Trophoblast cell (in vitro differentiated cells and primary cell): Measurements from ENCODE around the gene TAF1.

Source experiments
- DNase-seq, 2 donors: peaks; one replicate each; pipeline ENCODE4 v3.0.0-alpha.2; 2016
- H2AFZ ChIP-seq: 2 replicates; pipeline ENCODE4 v1.6.1; 2013; ENCODE audit warnings: low read length, moderate library complexity, mild to moderate bottlenecking; ENCODE audit not compliant: insufficient read depth, poor library complexity
- H2AK5ac ChIP-seq: 2 replicates; pipeline ENCODE4 v1.6.1; 2013; ENCODE audit warnings: mild to moderate bottlenecking, low read length
- H2BK120ac ChIP-seq: 2 replicates; pipeline ENCODE4 v1.6.1; 2013; ENCODE audit warnings: low read length, mild to moderate bottlenecking, moderate library complexity; ENCODE audit not compliant: insufficient read depth, poor library complexity
- H2BK12ac ChIP-seq: 2 replicates; pipeline ENCODE4 v1.6.1; 2013; ENCODE audit warnings: mild to moderate bottlenecking, low read length, moderate library complexity
- H2BK5ac ChIP-seq: 2 replicates; pipeline ENCODE4 v1.6.1; 2013; ENCODE audit warnings: low read length, low read depth, moderate library complexity, mild to moderate bottlenecking; ENCODE audit not compliant: poor library complexity
- H3K14ac ChIP-seq: 2 replicates; pipeline ENCODE4 v1.6.1; 2013; ENCODE audit warnings: mild to moderate bottlenecking, low read length
- H3K18ac ChIP-seq: 2 replicates; pipeline ENCODE4 v1.6.1; 2013; ENCODE audit warnings: mild to moderate bottlenecking, low read length
- H3K23ac ChIP-seq: 2 replicates; pipeline ENCODE4 v1.6.1; 2013; ENCODE audit warnings: low read length
- H3K27ac ChIP-seq: 2 replicates; pipeline ENCODE4 v1.5.1; 2013; ENCODE audit warnings: low read depth, mild to moderate bottlenecking, inconsistent platforms, low read length, moderate library complexity
- H3K27me3 ChIP-seq: 2 replicates; pipeline ENCODE4 v1.6.1; 2013; ENCODE audit warnings: inconsistent platforms, mild to moderate bottlenecking, low read length, moderate library complexity; ENCODE audit not compliant: insufficient read depth
- H3K36me3 ChIP-seq, 2 experiments: 1 replicate in 1 of 2; 2 replicates in 1 of 2; pipeline ENCODE4 v1.6.1; 2013; ENCODE audit warnings: low read length in 2 of 2, mild to moderate bottlenecking in 2 of 2, moderate library complexity in 1 of 2; ENCODE audit not compliant: insufficient read depth in 2 of 2, control insufficient read depth in 1 of 2
- H3K4ac ChIP-seq: 2 replicates; pipeline ENCODE4 v1.6.1; 2013; ENCODE audit warnings: low read depth, mild to moderate bottlenecking, low read length, moderate library complexity
- H3K4me1 ChIP-seq, 2 experiments: 1 replicate in 1 of 2; 2 replicates in 1 of 2; pipeline ENCODE4 v1.6.1; 2013; ENCODE audit warnings: low read length in 2 of 2, mild to moderate bottlenecking in 2 of 2, moderate library complexity in 1 of 2; ENCODE audit not compliant: insufficient read depth in 2 of 2, control insufficient read depth in 1 of 2
- H3K4me2 ChIP-seq: 2 replicates; pipeline ENCODE4 v1.6.1; 2013; ENCODE audit warnings: inconsistent platforms, mild to moderate bottlenecking, low read length, moderate library complexity
- H3K4me3 ChIP-seq: 2 replicates; pipeline ENCODE4 v1.5.1; 2013; ENCODE audit warnings: mild to moderate bottlenecking, low read depth, low read length, inconsistent platforms
- H3K79me1 ChIP-seq: one replicate; pipeline ENCODE4 v1.6.1; 2013; ENCODE audit warnings: low read length
- H3K79me2 ChIP-seq: 2 replicates; pipeline ENCODE4 v1.6.1; 2013; ENCODE audit warnings: low read length, mild to moderate bottlenecking; ENCODE audit not compliant: control insufficient read depth, insufficient read depth, poor library complexity
- H3K9ac ChIP-seq: 2 replicates; pipeline ENCODE4 v1.6.1; 2013; ENCODE audit warnings: mild to moderate bottlenecking, low read length
- H3K9me3 ChIP-seq: 2 replicates; pipeline ENCODE4 v1.6.1; 2013; ENCODE audit warnings: low read depth, mild to moderate bottlenecking, control low read depth, inconsistent platforms, low read length; ENCODE audit not compliant: insufficient read depth
- H4K12ac ChIP-seq: 2 replicates; pipeline ENCODE4 v1.6.1; 2013; ENCODE audit warnings: low read depth, mild to moderate bottlenecking, low read length, moderate library complexity
- H4K8ac ChIP-seq: 2 replicates; pipeline ENCODE4 v1.6.1; 2013; ENCODE audit warnings: low read depth, mild to moderate bottlenecking, low read length, moderate library complexity
- H4K91ac ChIP-seq: one replicate; pipeline ENCODE4 v1.6.1; 2013; ENCODE audit warnings: low read depth, mild to moderate bottlenecking, low read length, moderate library complexity
- WGBS: extraction: QIAGEN DNeasy Blood & Tissue Kit; methylation state at CpG from one replicate; pipeline ENCODE4 v1.1.7; 2013; ENCODE audit warnings: missing lambda C conversion rate; ENCODE audit not compliant: insufficient read length, insufficient coverage; ENCODE audit errors: extremely low coverage; 5-methylcytosine and 5-hydroxymethylcytosine counted together

TAF1 gene

GRCh38 chrX:71482228-71482958 lies 116.2 kb downstream of the TAF1 start:
- no peak overlapping the region for H4K8ac ChIP-seq

GRCh38 chrX:71487814-71488213 lies 121.7 kb downstream of the TAF1 start:
- Histone ChIP-seq H3K27me3 (no peaks in the 10 kb centered on the region), H2BK5ac (no peak overlapping the region), H2AFZ (no peak overlapping the region), H3K79me1 (no peaks in the 10 kb centered on the region), H3K79me2 (no peaks in the 10 kb centered on the region), H3K36me3 (no peaks in the 10 kb centered on the region), H3K4me3 (no peak overlapping the region), H2AK5ac (no peak overlapping the region), H3K18ac (no peak overlapping the region), H3K9ac (no peak overlapping the region), H3K27ac (no peak overlapping the region), H3K4me1 (no peaks in the 10 kb centered on the region), H4K12ac (no peak overlapping the region), H3K9me3 (no peaks in the 10 kb centered on the region), H3K23ac (no peak overlapping the region), H3K4ac (no peak overlapping the region), H4K91ac (no peak overlapping the region), H2BK12ac (no peak overlapping the region), H2BK120ac (no peak overlapping the region), H4K8ac (no peak overlapping the region), H3K14ac (no peak overlapping the region), H3K4me2 (no peak overlapping the region)
- DNase-seq, result no peak

More at GRCh38 chrX:71482228-71482958, 116.2 kb downstream of the TAF1 start:
- Histone ChIP-seq H2BK120ac (no peak overlapping the region), H3K9me3 (no peaks in the 10 kb centered on the region), H3K27ac (no peak overlapping the region), H3K4me3 (no peak overlapping the region), H2AFZ (no peak overlapping the region), H3K23ac (no peak overlapping the region), H2AK5ac (no peak overlapping the region), H3K18ac (no peak overlapping the region), H3K36me3 (no peaks in the 10 kb centered on the region), H3K4me1 (no peaks in the 10 kb centered on the region), H3K14ac (no peak overlapping the region), H2BK5ac (no peak overlapping the region), H3K79me1 (no peaks in the 10 kb centered on the region), H3K4me2 (no peak overlapping the region), H4K12ac (no peak overlapping the region), H3K27me3 (no peaks in the 10 kb centered on the region), H4K91ac (no peak overlapping the region), H3K79me2 (no peaks in the 10 kb centered on the region), H3K9ac (no peak overlapping the region), H3K4ac (no peak overlapping the region), H2BK12ac (no peak overlapping the region)
- DNase-seq, result no peak
- WGBS, result no CpG with 5 or more reads among the region's 4 CpGs

- Histone ChIP-seq H3K23ac (no peak overlapping the region), H3K4me2 (no peak overlapping the region), H3K14ac (no peak overlapping the region), H4K91ac (no peak overlapping the region), H2BK12ac (no peak overlapping the region), H3K4me1 (no peaks in the 10 kb centered on the region), H2AFZ (no peak overlapping the region), H3K18ac (no peak overlapping the region), H2BK120ac (no peak overlapping the region), H3K4me3 (no peak overlapping the region), H3K27ac (no peak overlapping the region), H3K4ac (no peak overlapping the region), H3K9me3 (no peaks in the 10 kb centered on the region), H4K8ac (no peak overlapping the region), H4K12ac (no peak overlapping the region), H3K9ac (no peak overlapping the region), H2AK5ac (no peak overlapping the region), H3K79me2 (no peaks in the 10 kb centered on the region), H3K27me3 (no peaks in the 10 kb centered on the region), H3K79me1 (no peaks in the 10 kb centered on the region), H3K36me3 (no peaks in the 10 kb centered on the region), H2BK5ac (no peak overlapping the region)
- WGBS, result no CpG with 5 or more reads among the region's 5 CpGs
- DNase-seq, result no peak
Observed at GRCh38 chrX:71489540-71489939, 123.4 kb downstream of the TAF1 start.

GRCh38 chrX:71492231-71493065 lies 126.3 kb downstream of the TAF1 start:
- Histone ChIP-seq H2BK12ac (no peak overlapping the region), H2BK120ac (no peak overlapping the region), H3K23ac (no peak overlapping the region), H4K91ac (no peak overlapping the region), H3K27ac (no peak overlapping the region), H4K8ac (no peak overlapping the region), H2AFZ (no peak overlapping the region), H3K9me3 (no peaks in the 10 kb centered on the region), H3K18ac (no peak overlapping the region), H3K36me3 (no peaks in the 10 kb centered on the region), H2BK5ac (no peak overlapping the region), H3K9ac (no peak overlapping the region), H3K27me3 (no peaks in the 10 kb centered on the region), H3K4ac (no peak overlapping the region), H3K4me1 (no peaks in the 10 kb centered on the region), H4K12ac (no peak overlapping the region), H3K4me3 (no peak overlapping the region), H3K79me2 (no peaks in the 10 kb centered on the region), H3K4me2 (no peak overlapping the region), H3K14ac (no peak overlapping the region), H3K79me1 (no peaks in the 10 kb centered on the region), H2AK5ac (no peak overlapping the region)
- peak; percentile 31 to 53 for DNase-seq
- no CpG with 5 or more reads among the region's 76 CpGs for WGBS
